Esophagus squamous epithelium (tissue), 5 donors: ENCODE measurements around the gene MRPL19. TPM values are rescaled to one million over a fixed set of nuclear protein-coding genes. Genes with fewer than 3 reads are reported as not detected.
"Not testable (repeated sequence)": the region's sequence is repeated elsewhere in the genome, so short reads cannot be mapped to it uniquely, and the experiment has no call there.

ENCODE experiments used
- DNase-seq: peaks from one replicate; lab custom pipeline; 2025; lab: John Stamatoyannopoulos, UW
- H3K27ac ChIP-seq, 4 donors: fragments of 200-600 bp; sonication (generic); one replicate each; pipeline ENCODE4 v1.5.1; 2016 to 2019; ENCODE audit warnings: mild to moderate bottlenecking in 1 of 4
- H3K27me3 ChIP-seq, 4 donors: fragments of 200-600 bp; sonication (generic); 1 replicate in 3 of 4; 2 replicates in 1 of 4; pipeline versions ENCODE4 v1.5.1 to v1.6.0; 2017 to 2021; ENCODE audit warnings: antibody characterized with exemption in 1 of 4
- H3K36me3 ChIP-seq, 3 donors: fragments of 200-600 bp; sonication (generic); one replicate each; pipeline ENCODE4 v1.5.1; 2016 to 2019
- H3K4me1 ChIP-seq, 3 donors: fragments of 200-600 bp; sonication (generic); one replicate each; pipeline ENCODE4 v1.5.1; 2017 to 2019
- H3K4me3 ChIP-seq, 4 donors: fragments of 200-600 bp; sonication (generic); 1 replicate in 3 of 4; 2 replicates in 1 of 4; pipeline ENCODE4 v1.5.1; 2016 to 2019; ENCODE audit warnings: mild to moderate bottlenecking in 2 of 4, moderate library complexity in 1 of 4
- H3K9me3 ChIP-seq, 3 donors: fragments of 200-600 bp; sonication (generic); one replicate each; pipeline ENCODE4 v1.5.1; 2016 to 2019
- CTCF ChIP-seq, 6 experiments: fragments of 450-650 bp in 4 of 6; fragments of 200-600 bp in 2 of 6; sonication (generic) in 2 of 6; IDR thresholded peaks; one replicate each; pipeline ENCODE4 v1.5.1; 2016 to 2019; ENCODE audit warnings: antibody characterized with exemption in 6 of 6, mild to moderate bottlenecking in 4 of 6, moderate library complexity in 4 of 6
- POLR2A ChIP-seq, 4 donors: fragments of 450-650 bp; IDR thresholded peaks; one replicate each; pipeline ENCODE4 v1.6.1; 2017; ENCODE audit warnings: antibody characterized with exemption in 4 of 4, mild to moderate bottlenecking in 4 of 4, moderate library complexity in 3 of 4
- WGBS, 2 donors: methylation state at CpG; one replicate each; pipeline ENCODE4 v1.1.5; 2018; 5-methylcytosine and 5-hydroxymethylcytosine counted together
- intact Hi-C: fragments of 100-400 bp; cut with DNase I; formaldehyde crosslinking; loops from one replicate; pipeline ENCODE4 v1.15.0; 2022
- total RNA-seq, 4 donors: library from RNA; depleted of rRNA; stranded (reverse); fragments of >200 nt; gene quantifications; one replicate each; pipeline ENCODE4 v1.1.0, GENCODE V29; 2016
- donor health status: DM: yes; HTN: yes; CAD: no.

Gene MRPL19
- total RNA-seq, 4 donors from 2014 or later, result 29.6 to 48.5 (median 43.6) TPM

DNA sequence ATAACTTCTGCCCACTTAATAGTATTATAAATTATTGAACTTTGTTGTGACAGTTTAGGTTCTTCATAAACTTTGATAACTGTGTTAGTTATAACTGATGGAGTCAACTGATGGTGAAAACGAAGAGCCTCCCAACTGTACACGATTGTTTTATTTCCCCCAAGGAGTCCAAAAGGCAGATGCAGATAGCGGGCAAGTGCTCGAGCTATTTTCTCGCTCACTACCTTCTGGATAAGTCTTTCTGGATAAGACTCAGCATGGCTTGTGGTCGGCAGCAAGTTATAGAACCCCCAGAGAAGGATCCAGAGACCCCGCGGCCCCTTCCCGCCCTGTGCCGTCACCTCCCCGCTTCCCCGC, 63.6 kb downstream of the MRPL19 start:
- no peaks in the 10 kb centered on the region for H3K27me3 ChIP-seq
- peak overlapping the region; percentile 88 to 95 (median 90) for H3K27ac ChIP-seq
- H3K36me3 ChIP-seq, result peaks cover 0 to 1% (median 0%) of the 10 kb centered on the region in 3 donors
- no peak for DNase-seq
- peaks cover 0 to 30% (median 7%) of the 10 kb centered on the region in 3 donors for H3K4me1 ChIP-seq
- 0 to 1% methylated on average over 8 to 9 of the region's 12 CpGs for WGBS, 2 donors
- no peaks in the 10 kb centered on the region for H3K9me3 ChIP-seq
- peak overlapping the region; percentile 55 to 85 (median 64) for H3K4me3 ChIP-seq
- no peak for TF ChIP-seq CTCF (IDR thresholded peaks at IDR 0.05)
- TF ChIP-seq POLR2A (IDR thresholded peaks at IDR 0.05), result no peak
- intact Hi-C loops, result no loop called here

DNA sequence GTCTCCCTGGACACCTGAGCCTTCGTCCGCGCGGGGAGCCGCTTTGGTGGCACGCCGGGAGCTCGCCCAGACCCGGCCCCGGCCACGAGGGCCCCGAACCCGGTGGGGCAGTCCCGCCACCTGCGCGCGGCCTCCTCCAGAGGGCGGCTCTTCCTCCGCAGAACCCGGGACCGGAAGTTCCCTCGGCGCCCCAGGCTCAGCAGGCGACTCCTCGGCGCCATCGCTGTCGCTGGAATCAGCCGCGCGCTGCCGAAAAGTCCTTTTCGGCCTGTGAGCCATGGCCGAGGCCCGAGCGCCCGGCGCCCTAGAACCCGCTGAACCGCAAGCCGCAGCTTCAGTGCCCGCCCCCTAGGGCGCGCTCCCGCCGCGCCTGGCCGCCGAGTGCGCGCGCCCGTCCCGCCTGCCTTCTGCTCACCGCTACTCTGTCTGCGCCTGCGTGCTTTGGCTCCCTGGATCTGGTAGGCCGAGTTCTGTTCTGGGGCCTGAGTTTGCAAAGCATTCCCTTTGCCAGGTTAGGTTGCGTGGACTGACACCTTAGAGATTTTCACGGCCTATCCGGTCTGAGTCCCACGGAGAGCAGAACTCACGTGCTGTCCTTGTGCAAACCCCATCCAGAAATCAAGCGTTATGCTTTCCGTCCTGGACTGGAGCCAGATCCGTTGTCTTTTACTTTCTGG, 64.1 kb downstream of the MRPL19 start, which contains the start of gene GCFC2:
Gene GCFC2, minus strand, starts transcription at position 339 of the 677 bp plus-strand sequence. Its CDS starts 60 bp downstream, at position 279.
- no peaks in the 10 kb centered on the region for H3K9me3 ChIP-seq
- intact Hi-C loops, result no loop called here
- DNase-seq, result peak; percentile 26
- 0 to 38% methylated on average over 2 to 6 of the region's 66 CpGs for WGBS, 2 donors
- TF ChIP-seq CTCF (IDR thresholded peaks at IDR 0.05) (peak in 5 of 6 experiments; percentile 22 to 55 (median 36)), POLR2A (IDR thresholded peaks at IDR 0.05) (peak in 2 of 4 donors; percentile 45 to 54)
- H3K4me1 ChIP-seq, result peaks cover 0 to 30% (median 7%) of the 10 kb centered on the region in 3 donors
- no peaks in the 10 kb centered on the region for H3K27me3 ChIP-seq
- peak within 1 kb of the TSS; percentile 55 to 85 (median 64) for H3K4me3 ChIP-seq
- H3K27ac ChIP-seq, result peak within 1 kb of the TSS; percentile 88 to 95 (median 90)
- H3K36me3 ChIP-seq, result no peaks in the 10 kb centered on the region

- not testable (repeated sequence) for H3K4me3 ChIP-seq
Measured at GRCh38 chr2:75711590-75711989, 65.0 kb downstream of the MRPL19 start.

DNA sequence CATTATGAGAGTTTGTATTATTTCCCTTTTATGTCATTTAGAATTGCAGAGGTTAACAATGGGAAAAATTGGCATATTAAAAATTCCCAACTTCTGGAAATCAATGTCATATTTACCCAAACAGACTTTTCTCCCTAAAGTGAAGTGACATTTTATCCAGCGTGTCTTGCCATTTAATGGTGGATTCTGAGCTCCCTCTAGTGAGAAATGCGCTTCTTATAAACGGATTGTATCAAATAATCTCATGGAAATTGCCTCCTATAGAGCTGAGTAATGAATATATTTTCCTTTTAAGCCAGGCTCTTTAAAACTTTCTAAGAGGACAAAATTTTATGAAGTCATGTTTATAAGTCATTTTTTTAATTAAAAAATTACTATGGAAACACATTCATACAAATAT, 69.8 kb downstream of the MRPL19 start:
- Histone ChIP-seq H3K4me3 (no peak overlapping the region), H3K27me3 (no peaks in the 10 kb centered on the region), H3K27ac (no peak overlapping the region), H3K9me3 (no peaks in the 10 kb centered on the region), H3K4me1 (peaks cover 0 to 2% (median 2%) of the 10 kb centered on the region in 3 donors), H3K36me3 (no peaks in the 10 kb centered on the region)
- TF ChIP-seq POLR2A (IDR thresholded peaks at IDR 0.05), result no peak
- no peak for TF ChIP-seq CTCF (IDR thresholded peaks at IDR 0.05)
- intact Hi-C loops, result no loop called here
- 55 to 69% methylated on average over 3 of the region's 3 CpGs for WGBS, 2 donors
- DNase-seq, result no peak

More at GRCh38 chr2:75711590-75711989, 65.0 kb downstream of the MRPL19 start:
- DNase-seq, H3K36me3 ChIP-seq, intact Hi-C loops, H3K9me3 ChIP-seq, H3K27ac ChIP-seq, H3K27me3 ChIP-seq: not testable (repeated sequence)
- H3K4me1 ChIP-seq, result peaks cover 0 to 25% (median 7%) of the 10 kb centered on the region in 3 donors
- 95% methylated on average over 9 to 25 of the region's 31 CpGs for WGBS, 2 donors

GRCh38 chr2:75719616-75720015, 73.0 kb downstream of the MRPL19 start:
- Histone ChIP-seq H3K27me3 (peaks cover 0 to 10% (median 0%) of the 10 kb centered on the region in 4 donors), H3K4me3 (no peak overlapping the region), H3K36me3 (no peaks in the 10 kb centered on the region), H3K4me1 (no peaks in the 10 kb centered on the region), H3K27ac (no peak overlapping the region), H3K9me3 (no peaks in the 10 kb centered on the region)
- intact Hi-C loops, result no loop called here
- no peak for TF ChIP-seq CTCF (IDR thresholded peaks at IDR 0.05)
- no peak for TF ChIP-seq POLR2A (IDR thresholded peaks at IDR 0.05)
- no peak for DNase-seq
- 61 to 68% methylated on average over 1 of the region's 1 CpG for WGBS, 2 donors
